SK-MEL-5 (cell line): ENCODE measurements around the gene SNX11. TPM values are rescaled to one million over a fixed set of nuclear protein-coding genes. Genes with fewer than 3 reads are reported as not detected.
"Not testable (repeated sequence)": the region's sequence is repeated elsewhere in the genome, so short reads cannot be mapped to it uniquely, and the experiment has no call there.

Source experiments
- DNase-seq: peaks from one replicate; pipeline ENCODE4 v3.0.0-alpha.2; 2016; ENCODE audit warnings: low read depth, low spot score
- in situ Hi-C: cut with HindIII; loops from 2 replicates; pipeline ENCODE4 v1.10.0; 2016; ENCODE audit warnings: low sequenced_read_pairs, high pct_unique_total_duplicates, low pct_unique_long_range_greater_than_20kb
- polyA plus RNA-seq, 2 experiments: library from polyadenylated mRNA; depleted of rRNA; stranded (reverse); fragments of >200 nt; gene quantifications; 2 replicates each; pipeline ENCODE4 v1.2.3, GENCODE V29; 2015
- total RNA-seq: library from RNA; depleted of rRNA; stranded (reverse); fragments of >200 nt; shearing (Covaris generic); gene quantifications from 2 replicates; pipeline ENCODE4 v1.2.3, GENCODE V29; 2014; rRNA removed

Gene SNX11, protein sequence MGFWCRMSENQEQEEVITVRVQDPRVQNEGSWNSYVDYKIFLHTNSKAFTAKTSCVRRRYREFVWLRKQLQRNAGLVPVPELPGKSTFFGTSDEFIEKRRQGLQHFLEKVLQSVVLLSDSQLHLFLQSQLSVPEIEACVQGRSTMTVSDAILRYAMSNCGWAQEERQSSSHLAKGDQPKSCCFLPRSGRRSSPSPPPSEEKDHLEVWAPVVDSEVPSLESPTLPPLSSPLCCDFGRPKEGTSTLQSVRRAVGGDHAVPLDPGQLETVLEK
- total RNA-seq: 11.0 and 13.0 TPM in 2 replicates
- 16.9 and 21.1 TPM in 2 replicates for polyA plus RNA-seq (2015; cell fraction: cytosol; rRNA removed)
- 25.1 and 30.3 TPM in 2 replicates for polyA plus RNA-seq (2015; cell fraction: nucleus; rRNA removed)

DNA sequence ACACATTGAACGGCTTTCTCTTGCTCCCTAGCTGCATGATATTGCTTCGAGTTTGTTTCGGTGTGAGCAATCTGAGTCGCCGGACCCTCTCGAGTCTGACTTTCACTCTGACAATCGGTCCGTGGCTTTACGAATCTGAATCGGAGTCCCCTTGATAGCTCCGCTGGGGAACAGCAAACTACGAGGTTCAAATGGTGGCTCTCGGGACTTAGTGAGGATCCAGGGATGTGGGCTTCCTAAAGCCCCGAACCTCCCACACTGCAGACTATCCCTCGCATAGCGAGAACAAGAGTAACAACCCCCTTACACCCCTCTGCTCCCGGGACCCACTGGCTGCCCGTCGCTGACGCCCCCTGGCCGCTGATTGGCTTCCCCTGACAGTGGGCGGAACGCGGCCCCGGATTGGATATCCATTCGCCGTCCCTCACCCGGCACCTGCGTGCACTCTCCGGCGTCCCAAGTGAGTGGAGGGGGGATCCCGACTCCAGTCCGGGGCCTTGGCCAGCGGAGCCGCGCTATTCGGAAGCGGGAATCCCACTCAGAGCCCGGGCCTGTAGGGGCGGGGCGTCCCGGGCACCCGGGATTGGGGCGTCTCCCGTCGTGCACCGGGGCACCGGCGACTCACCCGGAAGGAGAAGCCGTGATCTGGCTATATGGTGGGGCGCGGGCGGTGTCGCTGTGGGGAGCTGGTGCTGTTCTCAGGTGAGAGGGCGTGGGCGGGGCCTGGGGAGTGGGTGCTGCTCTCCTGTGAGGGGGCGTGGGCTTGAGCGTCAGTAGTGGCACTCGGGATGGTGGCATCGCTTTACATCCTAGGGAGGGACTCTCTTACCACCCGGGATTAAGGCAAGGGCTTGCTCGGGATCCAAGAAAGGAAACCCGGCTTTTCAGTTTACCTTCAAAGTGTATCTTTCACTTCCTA is at the start of gene SNX11:
Gene SNX11, plus strand, starts transcription at position 630 of the 919 bp plus-strand sequence. CDS start 4,278 bp downstream, outside the sequence.
- DNase-seq: peak; percentile 87
- in situ Hi-C loops: no loop called here

- in situ Hi-C loops: no loop called here
- no peak for DNase-seq
These were observed 49.0 kb upstream of the SNX11 start for GRCh38 chr17:48058393-48059124.

DNA sequence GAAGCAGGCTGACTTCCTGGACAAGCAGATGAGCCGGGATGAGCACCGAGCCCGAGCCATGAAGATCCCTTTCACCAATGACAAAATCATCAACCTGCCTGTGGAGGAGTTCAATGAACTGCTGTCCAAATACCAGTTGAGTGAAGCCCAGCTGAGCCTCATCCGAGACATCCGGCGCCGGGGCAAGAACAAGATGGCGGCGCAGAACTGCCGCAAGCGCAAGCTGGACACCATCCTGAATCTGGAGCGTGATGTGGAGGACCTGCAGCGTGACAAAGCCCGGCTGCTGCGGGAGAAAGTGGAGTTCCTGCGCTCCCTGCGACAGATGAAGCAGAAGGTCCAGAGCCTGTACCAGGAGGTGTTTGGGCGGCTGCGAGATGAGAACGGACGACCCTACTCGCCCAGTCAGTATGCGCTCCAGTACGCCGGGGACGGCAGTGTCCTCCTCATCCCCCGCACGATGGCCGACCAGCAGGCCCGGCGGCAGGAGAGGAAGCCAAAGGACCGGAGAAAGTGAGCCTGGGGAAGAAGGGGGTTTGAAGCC is 48.4 kb upstream of the SNX11 start:
- in situ Hi-C loops: no loop called here
- no peak for DNase-seq

DNA sequence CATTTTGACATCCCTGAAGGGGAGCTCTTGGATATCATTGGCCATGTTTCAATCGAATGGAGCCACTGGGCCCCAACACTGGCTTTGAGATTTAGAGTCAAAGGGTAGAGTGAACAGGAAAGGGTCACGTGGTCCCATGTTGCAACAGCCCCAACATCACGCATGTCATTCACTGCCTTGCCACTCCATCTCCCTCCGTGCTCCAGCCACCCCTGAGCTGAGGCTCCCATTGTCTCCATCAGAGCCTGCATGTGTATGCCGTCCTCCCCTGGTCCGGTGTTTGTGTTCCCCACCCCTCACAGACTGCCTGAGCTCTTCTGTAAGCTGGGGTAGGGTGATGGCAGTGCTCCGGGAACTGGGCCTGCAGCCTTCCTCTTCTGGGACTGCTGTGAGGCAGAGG is 47.3 kb upstream of the SNX11 start:
- no peak for DNase-seq
- in situ Hi-C loops: no loop called here

- in situ Hi-C loops: no loop called here
These were observed 45.3 kb upstream of the SNX11 start for GRCh38 chr17:48062273-48062672.

DNA sequence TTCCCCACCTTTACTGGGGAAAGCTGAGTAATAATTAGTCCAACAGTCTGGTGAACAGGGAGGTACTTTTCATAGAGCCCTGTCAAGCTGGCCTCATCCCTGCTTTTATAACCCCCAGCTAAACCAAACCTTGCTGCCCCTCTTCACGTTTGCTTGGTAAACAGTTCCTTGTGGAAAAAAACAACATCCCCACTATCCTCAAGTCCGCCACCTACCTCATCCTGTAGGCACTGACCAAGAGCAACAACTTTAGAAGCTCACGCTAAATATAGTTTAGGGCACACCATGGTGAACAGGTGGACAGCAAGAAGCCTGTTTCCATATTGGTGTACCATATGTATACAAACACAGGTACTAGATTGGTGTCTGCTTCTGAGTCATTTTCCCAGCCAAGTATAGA is 42.9 kb upstream of the SNX11 start:
- DNase-seq: no peak
- in situ Hi-C loops: no loop called here

More at GRCh38 chr17:48062273-48062672, 45.3 kb upstream of the SNX11 start:
- DNase-seq: no peak

- no peak for DNase-seq
- in situ Hi-C loops: no loop called here
These were observed 41.4 kb upstream of the SNX11 start for GRCh38 chr17:48066192-48066591.

DNA sequence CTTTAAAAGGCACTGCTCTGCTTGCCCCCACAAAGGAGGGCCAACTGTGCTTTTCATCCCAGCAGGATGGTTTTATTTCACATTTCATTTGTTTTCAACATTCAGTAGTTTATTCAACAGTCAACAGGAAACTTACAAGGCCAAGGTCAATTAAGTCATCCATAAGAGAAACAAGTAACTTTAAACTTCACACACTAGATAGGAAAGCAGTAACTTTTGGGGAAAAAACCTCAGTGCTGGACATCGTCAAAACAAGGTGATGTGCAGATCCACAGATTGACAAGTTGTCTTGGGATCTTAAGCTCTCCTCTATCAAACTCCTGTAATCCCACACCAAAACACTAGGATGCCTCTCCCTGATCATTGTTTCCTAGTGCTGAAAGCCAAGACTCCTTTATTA is 40.9 kb upstream of the SNX11 start:
- in situ Hi-C loops: no loop called here

DNA sequence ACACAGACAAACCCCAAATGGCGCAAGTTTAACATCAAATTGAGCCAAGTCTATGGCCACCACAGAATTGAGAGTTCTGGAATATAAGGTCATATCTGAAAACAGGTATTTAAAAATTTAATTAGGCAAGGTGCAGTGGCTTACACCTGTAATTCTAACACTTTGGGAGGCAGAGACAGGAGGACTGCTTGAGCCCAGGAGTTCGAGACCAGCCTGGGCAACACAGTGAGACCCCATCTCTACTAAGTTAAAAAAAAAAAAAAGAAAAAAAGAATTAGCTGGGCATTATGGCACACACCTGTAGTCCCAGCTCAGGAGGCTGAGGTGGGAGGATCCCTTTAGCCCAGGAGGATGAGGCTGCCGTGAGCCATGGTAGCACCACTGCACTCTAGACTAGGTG is 40.3 kb upstream of the SNX11 start:
- in situ Hi-C loops: no loop called here
- DNase-seq: no peak

More for the DNA sequence above, 40.9 kb upstream of the SNX11 start:
- DNase-seq: no peak

- in situ Hi-C loops, DNase-seq: not testable (repeated sequence)
These were observed 39.8 kb upstream of the SNX11 start for GRCh38 chr17:48067808-48068207.

- peak; percentile 48 for DNase-seq
- in situ Hi-C loops: no loop called here
These were observed 39.0 kb upstream of the SNX11 start for GRCh38 chr17:48068491-48068961.

DNA sequence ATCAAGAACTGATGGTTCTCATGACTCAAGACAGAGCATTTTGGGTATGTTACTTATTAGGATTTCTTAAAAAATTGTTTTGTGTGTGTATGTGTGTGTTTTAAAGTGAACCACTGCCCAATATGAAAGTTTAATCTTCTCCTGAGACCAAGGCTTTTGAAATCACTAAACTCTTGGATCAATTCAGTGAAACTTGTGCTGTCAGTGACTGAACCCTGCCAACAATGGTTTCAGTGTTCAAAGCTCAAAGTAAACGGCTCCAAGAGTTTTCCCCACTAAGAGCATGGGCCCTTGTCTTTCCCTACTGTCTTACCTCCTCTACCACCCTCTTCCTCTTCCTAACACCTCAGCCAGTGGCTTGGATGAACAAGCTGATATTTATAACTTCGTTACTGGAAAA is 37.4 kb upstream of the SNX11 start:
- no peak for DNase-seq

DNA sequence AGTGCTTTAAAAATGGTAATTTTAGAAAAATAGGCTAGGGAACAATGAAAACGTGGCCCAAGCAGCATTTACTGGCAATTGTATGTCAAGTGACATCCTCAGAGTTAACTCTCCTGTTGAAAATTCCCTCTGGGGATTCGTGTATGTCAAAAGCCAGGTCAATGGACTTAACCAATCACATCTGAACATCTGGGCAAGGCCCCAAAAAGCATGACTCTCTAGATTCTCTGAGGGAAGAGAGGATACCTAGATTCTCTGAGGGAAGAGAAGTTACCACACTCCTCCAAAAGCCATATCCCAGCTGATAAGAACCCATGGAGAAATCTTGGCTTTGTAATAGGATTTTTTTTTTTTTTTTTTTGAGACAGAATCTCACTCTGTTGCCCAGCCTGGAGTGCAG is 35.9 kb upstream of the SNX11 start:
- in situ Hi-C loops: no loop called here
- no peak for DNase-seq

More for the DNA sequence above, 37.4 kb upstream of the SNX11 start:
- in situ Hi-C loops: no loop called here

GRCh38 chr17:48072811-48073210 is 34.8 kb upstream of the SNX11 start:
- in situ Hi-C loops, DNase-seq: not testable (repeated sequence)

- DNase-seq, in situ Hi-C loops: not testable (repeated sequence)
These were observed 33.9 kb upstream of the SNX11 start for GRCh38 chr17:48073566-48074094.

DNA sequence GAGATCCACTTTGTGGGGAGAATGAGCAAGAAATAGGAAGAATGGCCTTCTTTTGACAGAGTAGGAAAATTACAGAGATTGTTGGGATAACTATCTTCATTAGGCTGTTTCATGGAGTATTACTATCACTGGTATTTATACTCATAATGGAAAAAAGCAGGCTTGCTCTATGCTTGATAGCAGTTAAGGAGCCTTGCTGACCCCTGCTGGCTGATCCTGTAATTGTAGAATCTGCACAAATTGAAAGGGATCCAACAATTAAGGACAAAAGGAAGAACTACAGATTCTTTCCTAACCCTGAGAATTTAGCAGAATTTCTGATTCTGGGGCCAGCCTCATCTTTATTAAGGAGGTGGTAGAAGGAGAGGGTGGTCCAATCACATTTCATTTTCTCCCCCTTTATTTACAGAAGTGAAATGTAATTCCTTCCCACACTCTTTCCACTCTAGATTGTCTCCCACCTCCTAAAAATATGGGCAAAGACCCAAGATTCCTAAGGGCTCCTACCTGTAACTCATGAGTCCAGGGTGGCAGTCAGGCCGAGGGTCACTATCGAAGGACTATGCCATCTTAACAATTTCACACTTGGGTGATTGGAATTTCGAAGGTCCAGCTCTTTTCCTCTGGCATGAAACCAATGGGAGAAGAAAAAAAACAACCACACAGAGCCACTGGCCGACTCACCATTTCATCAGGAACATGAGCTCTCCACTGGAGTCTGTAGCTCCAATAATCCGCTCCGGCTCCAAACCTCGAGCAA is 33.1 kb upstream of the SNX11 start:
- in situ Hi-C loops: no loop called here

More for the DNA sequence above, 33.1 kb upstream of the SNX11 start:
- peak; percentile 85 for DNase-seq
